Suprapubic skin (tissue), 4 donors: ENCODE measurements around the gene RNASE11.

Experiments
- EP300 ChIP-seq: sonication (generic); formaldehyde crosslinking; IDR thresholded peaks from one replicate; pipeline ENCODE4 v1.6.1; 2017; ENCODE audit warnings: antibody characterized with exemption
- POLR2A ChIP-seq, 2 donors: fragments of 450-650 bp; IDR thresholded peaks; one replicate each; pipeline ENCODE4 v1.6.1; 2017; ENCODE audit warnings: antibody characterized with exemption in 2 of 2, mild to moderate bottlenecking in 2 of 2, moderate library complexity in 2 of 2
- POLR2AphosphoS5 ChIP-seq, 3 donors: sonication (generic); formaldehyde crosslinking; IDR thresholded peaks; one replicate each; pipeline ENCODE4 v1.6.1; 2017; ENCODE audit warnings: antibody characterized with exemption in 3 of 3
- TF ChIP-seq, protein P1 (sequence below), 2 donors: fragments of 200-600 bp in 1 of 2; fragments of 450-650 bp in 1 of 2; sonication (generic) in 1 of 2; IDR thresholded peaks; one replicate each; pipeline ENCODE4 v1.5.1; 2016 to 2019; ENCODE audit warnings: antibody characterized with exemption in 2 of 2, mild to moderate bottlenecking in 1 of 2, moderate library complexity in 1 of 2

DNA sequence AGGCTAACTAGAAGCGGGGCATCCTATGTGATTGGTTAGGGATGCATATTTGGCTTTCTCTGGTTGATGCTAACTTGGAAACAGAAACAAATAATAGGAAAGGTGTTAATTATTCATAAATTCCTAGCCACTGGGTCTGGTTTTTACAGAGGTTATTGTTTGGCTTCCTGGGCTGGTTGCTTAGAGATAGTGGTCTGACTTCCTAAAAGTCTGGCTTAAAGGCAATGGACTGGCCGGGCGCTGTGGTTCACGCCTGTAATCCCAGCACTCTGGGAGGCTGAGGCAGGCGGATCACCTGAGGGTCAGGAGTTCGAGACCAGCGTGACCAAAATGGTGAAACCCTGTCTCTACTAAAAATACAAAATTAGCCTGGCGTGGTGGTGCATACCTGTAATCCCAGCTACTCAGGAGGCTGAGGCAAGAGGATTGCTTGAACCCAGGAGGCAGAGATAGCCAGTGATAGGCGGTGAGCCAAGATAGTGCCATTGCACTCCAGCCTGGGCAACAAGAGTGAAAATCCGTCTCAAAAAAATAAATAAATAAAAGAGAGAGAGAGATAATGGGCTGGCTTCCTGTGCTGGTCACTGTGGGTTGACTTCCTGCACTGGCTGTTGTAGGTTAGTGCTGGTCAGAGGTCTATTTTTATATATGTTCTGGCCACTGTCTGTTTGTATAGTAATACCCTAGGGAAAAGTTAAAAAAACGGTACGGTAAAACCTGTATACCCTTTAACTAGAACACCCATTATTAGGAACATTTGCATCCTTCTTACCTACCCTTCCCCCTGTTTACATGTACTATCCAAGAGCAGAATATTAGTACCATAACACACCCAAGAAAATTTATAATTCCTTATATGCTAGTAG lies 29.6 kb upstream of the RNASE11 start:
- TF ChIP-seq EP300 (no peak), POLR2A (IDR thresholded peaks at IDR 0.05) (no peak), POLR2AphosphoS5 (IDR thresholded peaks at IDR 0.05) (no peak)
- TF ChIP-seq, protein P1, sequence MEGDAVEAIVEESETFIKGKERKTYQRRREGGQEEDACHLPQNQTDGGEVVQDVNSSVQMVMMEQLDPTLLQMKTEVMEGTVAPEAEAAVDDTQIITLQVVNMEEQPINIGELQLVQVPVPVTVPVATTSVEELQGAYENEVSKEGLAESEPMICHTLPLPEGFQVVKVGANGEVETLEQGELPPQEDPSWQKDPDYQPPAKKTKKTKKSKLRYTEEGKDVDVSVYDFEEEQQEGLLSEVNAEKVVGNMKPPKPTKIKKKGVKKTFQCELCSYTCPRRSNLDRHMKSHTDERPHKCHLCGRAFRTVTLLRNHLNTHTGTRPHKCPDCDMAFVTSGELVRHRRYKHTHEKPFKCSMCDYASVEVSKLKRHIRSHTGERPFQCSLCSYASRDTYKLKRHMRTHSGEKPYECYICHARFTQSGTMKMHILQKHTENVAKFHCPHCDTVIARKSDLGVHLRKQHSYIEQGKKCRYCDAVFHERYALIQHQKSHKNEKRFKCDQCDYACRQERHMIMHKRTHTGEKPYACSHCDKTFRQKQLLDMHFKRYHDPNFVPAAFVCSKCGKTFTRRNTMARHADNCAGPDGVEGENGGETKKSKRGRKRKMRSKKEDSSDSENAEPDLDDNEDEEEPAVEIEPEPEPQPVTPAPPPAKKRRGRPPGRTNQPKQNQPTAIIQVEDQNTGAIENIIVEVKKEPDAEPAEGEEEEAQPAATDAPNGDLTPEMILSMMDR (IDR thresholded peaks at IDR 0.05), result no peak
